Measurements from ENCODE around the gene CARS1. TPM values are rescaled to one million over a fixed set of nuclear protein-coding genes. Genes with fewer than 3 reads are reported as not detected.

Gene CARS1
- total and polyA plus RNA-seq, 9 of the 15 experiments (the other 6 are each of a cell fraction or from before 2014, with no cell fraction given), result 14.4 to 106 (median 73.6) TPM

DNA sequence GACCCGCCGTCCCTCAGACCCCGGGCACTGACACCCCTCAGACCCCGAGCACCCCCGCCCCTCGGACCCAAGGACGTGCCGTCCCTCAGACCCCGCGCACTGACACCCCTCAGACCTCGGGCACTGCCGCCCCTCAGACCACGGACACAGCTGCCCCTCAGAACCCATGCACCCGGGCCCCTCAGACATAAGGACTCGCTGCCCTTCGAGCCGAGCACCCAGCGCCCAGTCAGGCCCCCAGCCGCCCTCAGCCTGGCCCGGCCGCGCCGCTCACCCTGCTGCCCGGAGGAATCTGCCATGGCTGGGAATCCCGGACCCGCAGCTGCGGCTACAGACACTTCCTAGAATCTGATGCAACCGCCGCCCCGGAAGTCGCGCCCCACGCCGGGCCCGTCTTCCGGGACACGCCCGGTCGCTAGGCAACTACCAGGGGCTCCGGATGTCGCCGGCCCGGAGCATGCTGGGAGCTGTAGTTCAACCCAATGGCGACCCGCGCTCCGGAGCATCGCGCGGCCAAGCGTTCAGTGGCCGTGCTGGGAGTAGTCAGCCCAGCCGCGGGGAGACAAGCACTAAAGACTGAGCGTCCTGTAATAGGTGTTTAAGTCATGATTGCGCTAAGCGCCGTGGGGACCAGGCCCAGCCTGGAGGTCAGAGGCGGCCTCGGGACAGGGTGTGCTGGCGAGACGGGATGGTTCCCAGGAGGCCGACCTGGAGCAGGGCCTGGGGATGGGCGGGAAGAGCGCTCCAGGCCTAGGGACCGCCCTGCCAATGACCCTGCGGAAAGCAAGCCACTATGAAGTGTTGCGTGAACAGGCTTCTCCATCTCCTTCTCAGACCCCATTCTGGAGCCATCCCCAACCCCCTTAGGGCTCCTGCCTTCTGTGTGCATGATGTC lies at the start of gene CARS1 (continued):
- TF ChIP-seq CHD7 (IDR thresholded peaks at IDR 0.05; ENCODE audit: low read depth, low read length), result no peak
- TF ChIP-seq TCF3 (CRISPR knock-in tag; IDR thresholded peaks at IDR 0.05), result peak; percentile 42; the same call in 1 of the 2 replicates
- TF ChIP-seq HOMEZ (CRISPR knock-in tag; IDR thresholded peaks at IDR 0.05), result no peak
- TF ChIP-seq PTRF (tag; IDR thresholded peaks at IDR 0.05), result no peak
- TF ChIP-seq ELK3 (CRISPR knock-in tag; IDR thresholded peaks at IDR 0.05), result no peak
- TF ChIP-seq ETV6 (IDR thresholded peaks at IDR 0.05; ENCODE audit: borderline replicate concordance in 1 of 2, low read depth in 2 of 2, low read length in 1 of 2), result peak; percentile 1 to 69; a peak in 1 of 4 replicates
- no peak for TF ChIP-seq ETV6 (CRISPR knock-in tag; IDR thresholded peaks at IDR 0.05; ENCODE audit: borderline replicate concordance)
- TF ChIP-seq, protein P1, sequence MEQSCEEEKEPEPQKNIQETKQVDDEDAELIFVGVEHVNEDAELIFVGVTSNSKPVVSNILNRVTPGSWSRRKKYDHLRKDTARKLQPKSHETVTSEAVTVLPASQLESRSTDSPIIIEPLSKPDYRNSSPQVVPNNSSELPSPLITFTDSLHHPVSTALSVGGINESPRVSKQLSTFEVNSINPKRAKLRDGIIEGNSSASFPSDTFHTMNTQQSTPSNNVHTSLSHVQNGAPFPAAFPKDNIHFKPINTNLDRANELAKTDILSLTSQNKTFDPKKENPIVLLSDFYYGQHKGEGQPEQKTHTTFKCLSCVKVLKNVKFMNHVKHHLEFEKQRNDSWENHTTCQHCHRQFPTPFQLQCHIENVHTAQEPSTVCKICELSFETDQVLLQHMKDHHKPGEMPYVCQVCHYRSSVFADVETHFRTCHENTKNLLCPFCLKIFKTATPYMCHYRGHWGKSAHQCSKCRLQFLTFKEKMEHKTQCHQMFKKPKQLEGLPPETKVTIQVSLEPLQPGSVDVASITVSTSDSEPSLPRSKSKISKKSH (CRISPR knock-in tag; IDR thresholded peaks at IDR 0.05), result no peak
- TF ChIP-seq THAP7 (CRISPR knock-in tag; IDR thresholded peaks at IDR 0.05), result no peak
